AG09319 (cell line): ENCODE measurements around the gene GEMIN5.
"Not testable (repeated sequence)": the region's sequence is repeated elsewhere in the genome, so short reads cannot be mapped to it uniquely, and the experiment has no call there.

Experiments used
- DNase-seq: peaks from one replicate; pipeline ENCODE4 v3.0.0-alpha.2; 2010; ENCODE audit warnings: low read depth; ENCODE audit errors: extremely low read depth
- TF ChIP-seq, protein P1 (sequence below): IDR thresholded peaks from 2 replicates; pipeline ENCODE4 v1.5.1; 2011; ENCODE audit warnings: low read depth, mild to moderate bottlenecking, inconsistent platforms, low read length, moderate library complexity

The GEMIN5 gene

DNA sequence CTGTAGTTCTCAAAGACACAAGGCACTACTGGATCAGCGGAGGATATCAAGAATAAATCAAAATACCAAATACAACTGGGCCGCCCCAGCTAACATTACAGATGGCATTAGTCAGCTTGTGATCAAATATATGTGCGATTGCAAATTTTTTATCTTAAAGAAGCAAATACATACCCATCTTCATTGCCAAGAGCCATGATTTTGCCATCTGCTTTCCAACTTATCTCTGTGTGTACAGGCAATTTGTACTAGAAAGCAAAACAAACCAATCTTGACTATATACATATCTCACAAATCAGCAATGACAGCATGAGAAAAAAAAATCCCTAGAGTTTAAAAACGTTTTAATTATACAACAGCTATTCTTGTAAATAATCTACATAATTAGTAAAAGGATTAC lies 20.3 kb downstream of the GEMIN5 start:
- TF ChIP-seq, protein P1, sequence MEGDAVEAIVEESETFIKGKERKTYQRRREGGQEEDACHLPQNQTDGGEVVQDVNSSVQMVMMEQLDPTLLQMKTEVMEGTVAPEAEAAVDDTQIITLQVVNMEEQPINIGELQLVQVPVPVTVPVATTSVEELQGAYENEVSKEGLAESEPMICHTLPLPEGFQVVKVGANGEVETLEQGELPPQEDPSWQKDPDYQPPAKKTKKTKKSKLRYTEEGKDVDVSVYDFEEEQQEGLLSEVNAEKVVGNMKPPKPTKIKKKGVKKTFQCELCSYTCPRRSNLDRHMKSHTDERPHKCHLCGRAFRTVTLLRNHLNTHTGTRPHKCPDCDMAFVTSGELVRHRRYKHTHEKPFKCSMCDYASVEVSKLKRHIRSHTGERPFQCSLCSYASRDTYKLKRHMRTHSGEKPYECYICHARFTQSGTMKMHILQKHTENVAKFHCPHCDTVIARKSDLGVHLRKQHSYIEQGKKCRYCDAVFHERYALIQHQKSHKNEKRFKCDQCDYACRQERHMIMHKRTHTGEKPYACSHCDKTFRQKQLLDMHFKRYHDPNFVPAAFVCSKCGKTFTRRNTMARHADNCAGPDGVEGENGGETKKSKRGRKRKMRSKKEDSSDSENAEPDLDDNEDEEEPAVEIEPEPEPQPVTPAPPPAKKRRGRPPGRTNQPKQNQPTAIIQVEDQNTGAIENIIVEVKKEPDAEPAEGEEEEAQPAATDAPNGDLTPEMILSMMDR: no peak
- no peak for DNase-seq

DNA sequence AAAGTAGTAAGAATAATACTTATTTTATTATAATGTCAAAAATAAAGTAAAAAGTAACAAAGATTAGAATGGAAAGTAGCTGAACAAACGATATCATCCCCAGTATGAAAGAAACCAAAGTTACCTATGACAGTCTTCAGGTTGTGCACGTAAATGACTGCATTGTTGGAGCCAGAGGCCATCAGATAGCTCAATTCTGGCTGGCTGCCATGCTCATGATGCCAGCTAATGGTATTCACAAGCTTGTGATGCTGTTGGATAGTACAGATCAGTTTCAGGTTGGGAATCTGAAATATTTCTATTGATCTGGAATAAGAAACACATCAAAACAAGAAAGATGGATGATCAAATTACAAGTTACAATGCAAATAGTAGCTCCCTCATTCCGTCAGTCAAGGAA lies 21.1 kb downstream of the GEMIN5 start:
- DNase-seq: no peak
- TF ChIP-seq, protein P1: no peak

DNA sequence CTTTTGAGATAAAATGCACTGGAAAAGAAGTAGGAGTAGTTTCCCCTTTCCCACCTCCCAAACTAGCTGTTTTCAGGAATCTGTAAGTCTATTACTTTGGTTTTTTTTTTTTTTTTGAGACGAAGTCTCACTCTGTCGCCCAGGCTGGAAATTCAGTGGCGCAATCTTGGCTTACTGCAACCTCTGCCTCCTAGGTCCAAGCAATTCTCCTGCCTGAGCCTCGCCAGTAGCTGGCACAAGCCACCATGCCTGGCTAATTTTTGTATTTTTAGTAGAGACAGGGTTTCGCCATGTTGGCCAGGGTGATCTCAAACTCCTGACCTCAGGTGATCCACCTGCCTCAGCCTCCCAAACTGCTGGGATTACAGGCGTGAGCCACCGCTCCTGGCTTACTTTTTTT lies 32.4 kb downstream of the GEMIN5 start:
- not testable (repeated sequence) for DNase-seq

DNA sequence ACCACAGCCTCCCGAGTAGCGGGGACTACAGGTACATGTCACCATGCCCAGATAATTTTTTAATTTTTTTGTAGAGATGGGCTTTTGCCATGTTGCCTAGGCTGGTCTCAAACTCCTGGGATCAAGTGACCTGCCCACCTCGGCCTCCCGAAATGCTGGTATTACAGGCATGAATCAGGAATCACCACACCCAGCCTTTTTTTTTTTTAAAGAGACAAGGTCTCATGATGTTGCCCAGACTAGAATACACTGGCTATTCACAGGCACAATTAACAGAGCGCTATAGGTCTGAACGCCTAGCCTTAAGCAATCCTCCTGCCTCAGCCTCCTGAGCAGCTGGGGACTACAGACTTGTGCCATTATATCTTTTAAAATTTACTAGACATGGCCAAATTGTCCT lies 36.1 kb downstream of the GEMIN5 start:
- TF ChIP-seq, protein P1: no peak
- DNase-seq: no peak

DNA sequence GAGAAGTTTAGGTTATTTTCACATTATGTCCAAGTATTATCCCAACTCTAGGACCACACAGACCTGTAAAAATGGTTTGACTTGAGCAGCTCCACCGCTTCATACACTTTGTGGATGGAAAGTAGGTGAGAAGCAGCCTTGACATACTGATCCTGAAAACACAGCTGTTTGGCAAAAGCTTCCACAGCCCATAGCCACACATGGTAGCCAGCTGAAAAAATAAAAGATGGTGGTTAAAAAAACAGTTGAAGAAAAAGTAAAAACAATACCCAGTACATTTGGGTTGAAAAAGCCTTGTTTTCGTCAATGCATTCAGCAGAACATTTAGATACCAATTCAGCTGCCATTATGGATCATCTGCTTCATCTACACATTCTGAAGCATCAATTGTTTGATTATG lies 36.7 kb downstream of the GEMIN5 start:
- TF ChIP-seq, protein P1: no peak
- DNase-seq: no peak

DNA sequence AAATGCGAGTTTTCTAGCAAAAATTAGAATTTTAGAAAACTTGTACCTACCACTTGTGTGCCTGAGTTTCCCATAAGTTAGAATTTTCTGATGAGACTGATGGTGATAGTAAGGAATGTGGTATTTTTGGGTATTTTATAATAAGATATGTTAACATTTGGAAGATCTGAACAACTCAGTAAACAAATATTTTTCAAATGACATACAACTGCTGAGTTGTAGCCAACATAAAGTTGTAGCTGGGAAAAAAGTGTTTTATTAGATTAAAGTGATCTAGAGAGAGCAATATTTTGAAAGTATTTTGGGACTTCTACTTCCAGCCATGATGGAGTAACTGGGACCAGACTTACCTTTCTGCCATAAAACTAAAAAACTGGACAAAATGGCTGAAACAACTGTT lies 37.9 kb downstream of the GEMIN5 start:
- TF ChIP-seq, protein P1: no peak
- no peak for DNase-seq

DNA sequence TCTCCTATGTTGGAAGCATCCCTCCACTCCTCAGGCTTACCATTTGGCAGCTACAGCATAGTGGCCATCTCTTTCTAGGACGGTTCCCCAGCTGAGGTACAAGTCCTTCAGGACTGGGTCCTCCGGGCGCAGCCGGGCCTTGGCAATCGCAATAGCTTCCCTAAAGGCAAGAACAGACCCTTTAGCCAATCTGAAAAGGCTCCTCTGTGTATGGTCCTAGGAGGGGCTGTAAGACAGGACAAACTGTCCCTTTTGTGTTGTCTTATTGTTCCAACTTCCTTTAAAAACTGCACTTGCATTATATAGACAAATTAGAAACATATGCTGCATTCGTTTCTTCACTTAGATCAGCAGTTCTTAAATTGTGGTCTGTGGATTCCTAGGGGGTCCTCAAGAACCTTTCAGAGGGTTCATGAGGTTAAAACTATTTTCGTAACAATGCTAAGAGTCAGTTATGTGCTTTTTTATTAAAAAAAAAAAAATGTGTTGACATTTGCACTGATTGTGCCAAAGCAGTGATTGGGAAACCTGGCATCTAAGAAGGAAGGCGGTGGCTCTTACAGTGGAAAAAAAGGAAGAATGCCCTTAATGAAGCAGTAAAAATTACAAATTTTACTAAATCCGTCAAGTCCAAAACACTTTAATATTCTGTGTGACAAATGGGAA lies 38.7 kb downstream of the GEMIN5 start:
- TF ChIP-seq, protein P1: no peak
- no peak for DNase-seq

DNA sequence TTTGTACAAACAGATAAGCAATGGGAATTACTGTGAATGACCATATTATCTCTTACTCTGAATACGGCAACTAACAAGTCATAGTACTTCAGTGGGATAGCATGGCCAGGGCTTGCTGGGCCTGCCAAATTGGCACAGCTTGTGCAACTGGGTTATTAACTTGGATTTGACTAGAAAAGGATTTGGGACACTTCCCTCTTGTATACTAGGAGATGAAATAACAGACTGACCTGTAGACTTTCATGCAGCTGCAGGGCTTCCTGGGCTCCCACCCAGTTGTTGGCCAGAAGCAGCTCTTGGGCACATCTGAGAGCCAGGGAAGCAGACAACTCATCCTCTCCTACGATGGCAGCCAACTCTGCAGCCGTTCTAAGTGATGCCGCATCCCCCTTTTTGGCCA lies 39.8 kb downstream of the GEMIN5 start:
- TF ChIP-seq, protein P1: no peak
- DNase-seq: no peak
